Vagina (tissue), 2 donors: Measurements from ENCODE around the gene RMI2. TPM values are rescaled to one million over a fixed set of nuclear protein-coding genes. Genes with fewer than 3 reads are reported as not detected.

Source experiments
- DNase-seq, 2 donors: peaks; one replicate each; pipeline ENCODE4 v3.0.0-alpha.2; 2017; ENCODE audit errors: extremely low spot score in 2 of 2
- H3K27ac ChIP-seq: fragments of 200-600 bp; sonication (generic); one replicate; pipeline ENCODE4 v1.5.1; 2019
- H3K27me3 ChIP-seq: fragments of 200-600 bp; sonication (generic); one replicate; pipeline ENCODE4 v1.5.1; 2019
- H3K36me3 ChIP-seq, 2 donors: fragments of 200-600 bp; sonication (generic); one replicate each; pipeline ENCODE4 v1.5.1; 2017 to 2019
- H3K4me1 ChIP-seq: fragments of 200-600 bp; sonication (generic); one replicate; pipeline ENCODE4 v1.5.1; 2019
- H3K4me3 ChIP-seq, 2 donors: fragments of 200-600 bp; sonication (generic); 1 replicate in 1 of 2; 2 replicates in 1 of 2; pipeline ENCODE4 v1.5.1; 2016 to 2019
- H3K9me3 ChIP-seq: fragments of 200-600 bp; sonication (generic); one replicate; pipeline ENCODE4 v1.5.1; 2019
- POLR2A ChIP-seq, 2 donors: fragments of 450-650 bp; IDR thresholded peaks; one replicate each; pipeline ENCODE4 v1.6.1; 2017; ENCODE audit warnings: antibody characterized with exemption in 2 of 2, mild to moderate bottlenecking in 2 of 2, moderate library complexity in 2 of 2
- POLR2AphosphoS5 ChIP-seq, 2 donors: sonication (generic); formaldehyde crosslinking; IDR thresholded peaks; one replicate each; pipeline ENCODE4 v1.9.0; 2017; ENCODE audit warnings: antibody characterized with exemption in 2 of 2, mild to moderate bottlenecking in 2 of 2, low read depth in 1 of 2; ENCODE audit not compliant: insufficient read depth in 1 of 2
- intact Hi-C: fragments of 100-400 bp; cut with DNase I; formaldehyde crosslinking; loops from one replicate; pipeline ENCODE4 v1.15.1; 2023
- total RNA-seq: library from RNA; depleted of rRNA; stranded (reverse); fragments of >200 nt; gene quantifications from one replicate; pipeline ENCODE4 v1.2.3, GENCODE V29; 2016
- TF ChIP-seq, protein P1 (sequence below), 3 experiments: fragments of 450-650 bp in 2 of 3; fragments of 200-600 bp in 1 of 3; sonication (generic) in 1 of 3; IDR thresholded peaks; one replicate each; pipeline ENCODE4 v1.5.1; 2017 to 2019; ENCODE audit warnings: antibody characterized with exemption in 3 of 3, mild to moderate bottlenecking in 2 of 3, moderate library complexity in 2 of 3

Gene RMI2
- total RNA-seq, 1 donor from 2014 or later = 0.74 TPM

DNA sequence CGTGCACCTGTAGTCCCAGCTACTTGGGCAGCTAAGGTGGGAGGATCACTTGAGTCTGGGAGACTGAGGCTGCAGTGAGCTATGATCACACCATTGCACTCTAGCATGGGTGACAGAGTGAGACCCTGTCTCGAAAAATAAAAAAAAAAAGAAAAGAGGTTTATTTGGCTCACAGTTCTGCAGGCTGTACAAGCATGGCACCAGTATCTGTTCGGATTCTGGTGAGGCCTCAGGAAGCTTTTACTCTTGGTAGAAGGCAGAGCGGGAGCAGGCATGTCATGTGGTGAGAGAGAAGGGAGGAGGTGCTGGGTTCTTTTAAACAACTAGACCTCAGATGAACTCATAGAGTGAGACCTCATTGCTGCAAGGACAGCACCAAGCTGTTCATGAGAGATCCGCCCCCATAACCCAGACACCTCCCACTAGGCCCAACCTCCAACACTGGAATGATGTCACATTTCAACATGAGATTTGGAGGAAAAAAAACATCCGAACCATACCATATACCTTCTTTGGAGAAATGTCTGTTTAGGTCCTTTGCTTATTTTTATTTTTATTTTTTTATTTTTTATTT, 10.3 kb upstream of the RMI2 start:
- Histone ChIP-seq H3K4me3 (no peak overlapping the region), H3K27ac (no peak overlapping the region), H3K27me3 (no peaks in the 10 kb centered on the region), H3K36me3 (no peaks in the 10 kb centered on the region), H3K9me3 (no peaks in the 10 kb centered on the region), H3K4me1 (no peaks in the 10 kb centered on the region)
- no peak for DNase-seq
- TF ChIP-seq, protein P1, sequence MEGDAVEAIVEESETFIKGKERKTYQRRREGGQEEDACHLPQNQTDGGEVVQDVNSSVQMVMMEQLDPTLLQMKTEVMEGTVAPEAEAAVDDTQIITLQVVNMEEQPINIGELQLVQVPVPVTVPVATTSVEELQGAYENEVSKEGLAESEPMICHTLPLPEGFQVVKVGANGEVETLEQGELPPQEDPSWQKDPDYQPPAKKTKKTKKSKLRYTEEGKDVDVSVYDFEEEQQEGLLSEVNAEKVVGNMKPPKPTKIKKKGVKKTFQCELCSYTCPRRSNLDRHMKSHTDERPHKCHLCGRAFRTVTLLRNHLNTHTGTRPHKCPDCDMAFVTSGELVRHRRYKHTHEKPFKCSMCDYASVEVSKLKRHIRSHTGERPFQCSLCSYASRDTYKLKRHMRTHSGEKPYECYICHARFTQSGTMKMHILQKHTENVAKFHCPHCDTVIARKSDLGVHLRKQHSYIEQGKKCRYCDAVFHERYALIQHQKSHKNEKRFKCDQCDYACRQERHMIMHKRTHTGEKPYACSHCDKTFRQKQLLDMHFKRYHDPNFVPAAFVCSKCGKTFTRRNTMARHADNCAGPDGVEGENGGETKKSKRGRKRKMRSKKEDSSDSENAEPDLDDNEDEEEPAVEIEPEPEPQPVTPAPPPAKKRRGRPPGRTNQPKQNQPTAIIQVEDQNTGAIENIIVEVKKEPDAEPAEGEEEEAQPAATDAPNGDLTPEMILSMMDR (IDR thresholded peaks at IDR 0.05) = no peak
- no peak for TF ChIP-seq POLR2A (IDR thresholded peaks at IDR 0.05)
- TF ChIP-seq POLR2AphosphoS5 (IDR thresholded peaks at IDR 0.05; ENCODE audit: insufficient read depth in 1 of 2, low read depth in 1 of 2) = no peak
- intact Hi-C loops = no loop called here

- Histone ChIP-seq H3K36me3 (no peaks in the 10 kb centered on the region), H3K27me3 (no peaks in the 10 kb centered on the region), H3K4me1 (no peaks in the 10 kb centered on the region), H3K4me3 (no peak overlapping the region), H3K27ac (no peak overlapping the region), H3K9me3 (no peaks in the 10 kb centered on the region)
- intact Hi-C loops = no loop called here
- no peak for TF ChIP-seq POLR2AphosphoS5 (IDR thresholded peaks at IDR 0.05; ENCODE audit: insufficient read depth in 1 of 2, low read depth in 1 of 2)
- TF ChIP-seq POLR2A (IDR thresholded peaks at IDR 0.05) = no peak
- TF ChIP-seq, protein P1 (IDR thresholded peaks at IDR 0.05) = no peak
- DNase-seq = no peak
Observed at GRCh38 chr16:11339075-11339474, 6.2 kb upstream of the RMI2 start.

DNA sequence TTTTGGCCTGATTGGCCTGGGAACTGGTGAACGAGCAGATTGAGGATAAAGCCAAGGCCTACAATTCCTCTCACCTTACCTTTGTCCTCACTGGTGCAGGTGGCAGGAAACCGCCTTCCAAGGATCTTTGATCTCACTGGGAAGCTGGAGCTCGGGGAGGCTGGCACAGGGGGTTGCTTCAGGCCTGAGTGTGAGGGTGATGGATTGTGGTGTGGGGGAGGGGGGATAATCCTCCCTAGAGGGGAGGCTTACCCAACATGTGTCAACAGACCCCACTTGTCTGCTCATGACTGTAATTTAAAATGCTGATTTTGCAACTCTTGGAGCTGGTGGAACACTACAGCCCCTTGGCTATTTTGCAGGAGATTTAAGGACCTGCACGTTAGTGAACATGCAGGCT, 4.5 kb upstream of the RMI2 start:
- Histone ChIP-seq H3K9me3 (no peaks in the 10 kb centered on the region), H3K27me3 (no peaks in the 10 kb centered on the region), H3K36me3 (no peaks in the 10 kb centered on the region), H3K27ac (no peak overlapping the region), H3K4me1 (peaks cover 9% of the 10 kb centered on the region), H3K4me3 (no peak overlapping the region)
- TF ChIP-seq POLR2AphosphoS5 (IDR thresholded peaks at IDR 0.05; ENCODE audit: insufficient read depth in 1 of 2, low read depth in 1 of 2) = no peak
- intact Hi-C loops = no loop called here
- no peak for DNase-seq

GRCh38 chr16:11341371-11341770, 3.9 kb upstream of the RMI2 start:
- H3K4me3 ChIP-seq = no peak overlapping the region
- no peaks in the 10 kb centered on the region for H3K27me3 ChIP-seq
- H3K27ac ChIP-seq = no peak overlapping the region
- H3K36me3 ChIP-seq = no peaks in the 10 kb centered on the region
- H3K9me3 ChIP-seq = no peaks in the 10 kb centered on the region
- no peak for TF ChIP-seq POLR2A (IDR thresholded peaks at IDR 0.05)
- TF ChIP-seq, protein P1 (IDR thresholded peaks at IDR 0.05) = no peak
- TF ChIP-seq POLR2AphosphoS5 (IDR thresholded peaks at IDR 0.05; ENCODE audit: insufficient read depth in 1 of 2, low read depth in 1 of 2) = no peak
- peaks cover 15% of the 10 kb centered on the region for H3K4me1 ChIP-seq
- intact Hi-C loops = no loop called here
- DNase-seq = no peak

- H3K27ac ChIP-seq = no peak overlapping the region
- H3K4me1 ChIP-seq = peaks cover 16% of the 10 kb centered on the region
- H3K9me3 ChIP-seq = no peaks in the 10 kb centered on the region
- DNase-seq = no peak
- no peaks in the 10 kb centered on the region for H3K27me3 ChIP-seq
- intact Hi-C loops = no loop called here
- no peaks in the 10 kb centered on the region for H3K36me3 ChIP-seq
- peak in 1 of 2 donors; percentile 5 for TF ChIP-seq POLR2A (IDR thresholded peaks at IDR 0.05)
- TF ChIP-seq POLR2AphosphoS5 (IDR thresholded peaks at IDR 0.05; ENCODE audit: insufficient read depth in 1 of 2, low read depth in 1 of 2) = no peak
- TF ChIP-seq, protein P1 (IDR thresholded peaks at IDR 0.05) = no peak
- no peak overlapping the region for H3K4me3 ChIP-seq
Observed at GRCh38 chr16:11342021-11342855, 3.0 kb upstream of the RMI2 start.
